ENCODE data around the gene ARHGAP5. TPM values are rescaled to one million over a fixed set of nuclear protein-coding genes. Genes with fewer than 3 reads are reported as not detected.

Gene ARHGAP5
- polyA plus RNA-seq, 3 donors = 2.5 to 6.3 (median 4.3) TPM

DNA sequence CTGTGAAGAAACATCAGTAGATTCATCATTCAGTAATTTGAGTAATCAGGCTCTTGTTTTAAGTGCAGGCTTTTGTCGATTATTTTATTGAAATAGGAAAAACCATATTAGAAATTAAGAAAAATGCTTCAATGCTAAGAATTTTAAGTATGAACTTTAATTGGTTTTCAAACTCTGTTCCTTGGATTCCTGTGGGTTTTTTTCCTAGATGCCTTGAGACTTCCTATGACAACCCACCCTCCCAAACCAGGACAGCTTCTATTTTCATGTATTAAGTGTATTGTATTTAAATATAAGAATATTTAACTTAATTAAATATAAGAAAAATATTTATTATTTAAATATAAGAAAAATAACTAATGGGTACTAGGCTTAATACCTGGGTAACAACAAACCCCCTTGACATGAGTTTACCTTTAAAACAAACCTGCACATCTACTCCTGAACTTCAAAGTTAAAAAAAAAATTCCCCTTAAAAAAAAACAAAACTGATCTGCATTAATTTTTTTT, 3.0 kb downstream of the ARHGAP5 start:
- intact Hi-C loops (cut with micrococcal nuclease) = no loop called here
- Histone ChIP-seq H4K20me1 (ENCODE audit: insufficient read depth, low read length) (peaks cover 3% of the 10 kb centered on the region), H3K27me3 (ENCODE audit: control insufficient read depth in 2 of 2, insufficient read depth in 2 of 2, low read length in 2 of 2) (peaks cover 8 to 20% of the 10 kb centered on the region in 2 donors), H3K4me1 (ENCODE audit: control insufficient read depth in 1 of 2, insufficient read depth in 2 of 2, low read length in 2 of 2) (peaks cover 16 to 26% of the 10 kb centered on the region in 2 donors), H3K79me2 (ENCODE audit: insufficient read depth, low read length) (peaks cover 13% of the 10 kb centered on the region), H3K9ac (ENCODE audit: insufficient read depth, low read length, poor library complexity, severe bottlenecking) (no peak overlapping the region), H2AFZ (ENCODE audit: insufficient read depth, low read depth, low read length, poor library complexity, severe bottlenecking) (no peak overlapping the region), H3K9me3 (replicated peaks in 1 of 2; ENCODE audit: control insufficient read depth in 1 of 2, insufficient read depth in 1 of 2, low read length in 2 of 2) (no peaks in the 10 kb centered on the region), H3K4me3 (replicated peaks in 1 of 3; ENCODE audit: low read depth in 2 of 3, low read length in 3 of 3) (no peak overlapping the region), H3K36me3 (replicated peaks in 1 of 2; ENCODE audit: control insufficient read depth in 1 of 2, insufficient read depth in 2 of 2, low read length in 2 of 2) (no peaks in the 10 kb centered on the region), H3K27ac (ENCODE audit: low read depth in 1 of 2, low read length in 2 of 2) (no peak overlapping the region), H3K4me2 (replicated peaks; ENCODE audit: extremely low read depth, low read length, poor library complexity, severe bottlenecking) (no peak overlapping the region)
- peaks cover 0 to 7% of the 10 kb centered on the region in 2 donors for H3K36me3 Mint-ChIP-seq
- no CpG with 5 or more reads among the region's 1 CpG for WGBS (ENCODE audit: insufficient coverage)
- H3K27ac Mint-ChIP-seq = no peak overlapping the region
- H3K9me3 Mint-ChIP-seq = peaks cover 0 to 2% (median 0%) of the 10 kb centered on the region in 7 donors
- H3K4me1 Mint-ChIP-seq = peaks cover 27% of the 10 kb centered on the region
- H3K27me3 Mint-ChIP-seq (ENCODE audit: low read depth in 3 of 3) = peaks cover 5 to 29% (median 14%) of the 10 kb centered on the region in 3 donors
- H3K4me3 Mint-ChIP-seq = no peak overlapping the region
- DNase-seq = no peak
- no peak for TF ChIP-seq CTCF (IDR thresholded peaks at IDR 0.05)

DNA sequence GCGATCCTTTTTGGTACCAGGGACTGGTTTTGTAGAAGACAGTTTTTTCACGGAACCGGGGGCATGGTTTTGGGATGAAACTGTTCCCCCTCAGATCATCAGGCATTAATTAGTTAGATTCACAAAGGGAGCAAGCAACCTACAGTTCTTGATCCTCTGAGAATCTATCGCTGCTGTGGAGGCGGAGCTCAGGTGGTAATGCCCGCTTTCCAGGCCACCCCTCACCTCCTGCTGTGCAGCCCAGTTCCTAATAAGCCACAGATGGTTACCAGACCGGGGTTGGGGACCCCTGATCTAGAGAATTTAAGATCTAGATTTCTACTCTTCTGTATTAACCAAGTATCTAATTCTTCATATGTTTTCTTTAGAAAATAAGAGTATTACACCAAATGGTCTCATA, 4.8 kb downstream of the ARHGAP5 start:
- Histone ChIP-seq H3K4me1 (ENCODE audit: control insufficient read depth in 1 of 2, insufficient read depth in 2 of 2, low read length in 2 of 2) (peaks cover 10 to 15% of the 10 kb centered on the region in 2 donors), H4K20me1 (ENCODE audit: insufficient read depth, low read length) (peaks cover 3% of the 10 kb centered on the region), H3K36me3 (replicated peaks in 1 of 2; ENCODE audit: control insufficient read depth in 1 of 2, insufficient read depth in 2 of 2, low read length in 2 of 2) (no peaks in the 10 kb centered on the region), H2AFZ (ENCODE audit: insufficient read depth, low read depth, low read length, poor library complexity, severe bottlenecking) (no peak overlapping the region), H3K9ac (ENCODE audit: insufficient read depth, low read length, poor library complexity, severe bottlenecking) (no peak overlapping the region), H3K4me2 (replicated peaks; ENCODE audit: extremely low read depth, low read length, poor library complexity, severe bottlenecking) (no peak overlapping the region), H3K27me3 (ENCODE audit: control insufficient read depth in 2 of 2, insufficient read depth in 2 of 2, low read length in 2 of 2) (peaks cover 2 to 10% of the 10 kb centered on the region in 2 donors), H3K27ac (ENCODE audit: low read depth in 1 of 2, low read length in 2 of 2) (no peak overlapping the region), H3K9me3 (replicated peaks in 1 of 2; ENCODE audit: control insufficient read depth in 1 of 2, insufficient read depth in 1 of 2, low read length in 2 of 2) (no peaks in the 10 kb centered on the region), H3K4me3 (replicated peaks in 1 of 3; ENCODE audit: low read depth in 2 of 3, low read length in 3 of 3) (no peak overlapping the region), H3K79me2 (ENCODE audit: insufficient read depth, low read length) (peaks cover 13% of the 10 kb centered on the region)
- Mint-ChIP-seq H3K9me3 (no peaks in the 10 kb centered on the region), H3K27ac (no peak overlapping the region), H3K4me1 (peaks cover 15% of the 10 kb centered on the region), H3K4me3 (no peak overlapping the region), H3K36me3 (peaks cover 0 to 7% of the 10 kb centered on the region in 2 donors), H3K27me3 (ENCODE audit: low read depth in 3 of 3) (peaks cover 0 to 16% (median 6%) of the 10 kb centered on the region in 3 donors)
- no peak for DNase-seq
- intact Hi-C loops (cut with micrococcal nuclease) = no loop called here
- no peak for TF ChIP-seq CTCF (IDR thresholded peaks at IDR 0.05)
- WGBS (ENCODE audit: insufficient coverage) = 100% methylated on average over 3 of the region's 7 CpGs

Data from CD14-positive monocyte (primary cell).